Articular chondrocyte of knee joint (primary cell): ENCODE measurements around the gene FBXO22. TPM values are rescaled to one million over a fixed set of nuclear protein-coding genes. Genes with fewer than 3 reads are reported as not detected.

Experiments
- small RNA-seq: library from RNA; depleted of rRNA; stranded (forward); fragments of <200 nt; gene quantifications from one replicate; pipeline ENCODE3, GENCODE V24; 2012
- total RNA-seq: library from RNA; depleted of rRNA; stranded (reverse); fragments of >200 nt; gene quantifications from 2 replicates; pipeline ENCODE4 v1.2.3, GENCODE V29; 2012

FBXO22 gene
- total RNA-seq, result 27.7 and 29.9 TPM in 2 replicates

GRCh38 chr15:75903331-75904239 is at the start of gene FBXO22:
Gene FBXO22 (plus strand): TSS chr15:75903878. CDS start chr15:75903964, 86 bp downstream.

Small RNA genes lying within 50 kb of the gene (small RNA-seq; reads per million reads assigned to genes)
- gene RN7SL510P, result not detected

Other genes starting within 250 kb of the FBXO22 start
- gene CSPG4, start 191.0 kb upstream of the FBXO22 start, total RNA-seq, result 144 and 158 TPM in 2 replicates
- gene UBE2Q2, start 60.4 kb upstream of the FBXO22 start, total RNA-seq, result 84.4 and 92.9 TPM in 2 replicates
- 0.26 TPM in 1 of 2 replicates, not detected in the other for gene NRG4, start 108.5 kb downstream of the FBXO22 start, total RNA-seq
- 0.26 and 0.76 TPM in 2 replicates for gene TMEM266, start 156.1 kb downstream of the FBXO22 start, total RNA-seq